Anterior cingulate cortex (tissue), 58 donors: Measurements from ENCODE around the gene OTUD3.
"Not testable (repeated sequence)": the region's sequence is repeated elsewhere in the genome, so short reads cannot be mapped to it uniquely, and the experiment has no call there.

Experiments
- DNase-seq, 58 donors: peaks; one replicate each; lab custom pipeline; 2025; lab: John Stamatoyannopoulos, UW

OTUD3 gene

DNA sequence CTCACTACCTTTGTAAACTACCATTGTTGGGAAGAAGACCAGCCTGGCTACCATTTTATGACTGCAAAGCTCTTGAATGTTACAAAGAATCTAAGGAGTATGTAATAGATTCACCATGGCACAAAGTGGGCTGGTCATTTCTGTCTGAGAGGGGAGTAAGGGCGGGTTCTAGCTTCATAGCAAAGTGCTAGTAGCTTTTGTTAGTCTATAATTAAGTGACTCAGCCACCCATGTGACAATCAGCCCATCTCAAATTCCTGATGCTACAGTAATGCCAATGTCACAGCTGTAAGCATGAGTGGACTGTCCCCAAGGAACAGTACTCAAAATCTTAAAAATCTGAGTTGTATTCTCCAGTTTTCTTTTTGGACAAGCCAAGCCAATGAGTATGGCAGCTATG is 15.4 kb upstream of the OTUD3 start:
- DNase-seq: no peak

DNA sequence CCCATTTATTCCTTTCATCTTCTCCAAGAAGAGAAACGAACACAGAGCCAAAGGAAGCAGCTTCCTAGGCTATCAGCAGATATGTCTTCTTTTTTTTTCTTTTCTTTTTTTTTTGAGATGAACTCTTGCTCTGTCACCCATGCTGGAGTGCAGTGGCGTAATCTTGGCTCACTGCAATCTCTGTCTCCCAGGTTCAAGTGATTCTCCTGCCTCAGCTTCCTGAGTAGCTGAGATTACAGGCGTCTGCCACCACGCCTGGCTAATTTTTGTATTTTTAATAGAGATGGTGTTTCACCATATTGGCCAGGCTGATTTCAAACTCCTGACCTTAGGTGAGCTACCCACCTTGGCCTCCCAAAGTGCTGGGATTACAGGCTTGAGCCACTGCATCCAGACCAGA is 13.6 kb upstream of the OTUD3 start:
- DNase-seq: not testable (repeated sequence)

DNA sequence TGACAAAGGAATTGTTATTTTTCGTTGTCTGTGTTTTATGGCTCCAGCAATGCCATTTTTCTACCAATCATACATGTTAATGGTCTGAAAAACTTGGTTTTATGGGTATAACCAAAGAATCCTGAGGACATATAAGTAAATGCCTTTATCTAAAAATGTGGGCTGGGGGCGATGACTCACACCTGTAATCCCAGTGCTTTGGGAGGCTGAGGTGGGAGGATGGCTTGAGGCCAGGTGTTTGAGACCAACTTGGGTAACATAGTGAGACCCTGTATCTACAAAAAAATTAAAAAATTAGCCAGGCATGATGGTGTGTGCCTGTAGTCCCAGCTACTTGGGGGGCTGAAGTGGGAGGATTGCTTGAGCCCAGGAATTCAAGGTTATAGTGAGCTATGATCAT is 12.7 kb upstream of the OTUD3 start:
- DNase-seq: not testable (repeated sequence)

DNA sequence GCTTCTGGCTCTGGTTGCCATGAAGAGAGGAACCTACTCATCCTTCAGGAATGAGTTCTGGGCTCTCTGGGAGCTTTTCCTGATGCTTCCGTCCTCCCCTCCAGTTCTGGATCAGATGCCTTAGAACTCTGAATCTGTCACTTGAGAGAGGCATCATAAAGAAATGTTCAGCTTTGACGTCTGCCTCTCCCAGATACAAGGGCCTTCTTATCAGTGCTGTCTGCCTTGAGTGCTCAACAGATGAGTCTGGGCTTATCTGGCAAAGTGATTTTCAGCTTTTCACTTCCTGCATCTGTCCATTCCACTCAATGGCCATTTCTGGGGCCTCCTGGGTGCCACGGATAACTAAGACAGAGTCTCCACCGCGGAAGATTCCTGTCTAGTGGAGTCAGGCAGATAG is 12.3 kb upstream of the OTUD3 start:
- no peak for DNase-seq

DNA sequence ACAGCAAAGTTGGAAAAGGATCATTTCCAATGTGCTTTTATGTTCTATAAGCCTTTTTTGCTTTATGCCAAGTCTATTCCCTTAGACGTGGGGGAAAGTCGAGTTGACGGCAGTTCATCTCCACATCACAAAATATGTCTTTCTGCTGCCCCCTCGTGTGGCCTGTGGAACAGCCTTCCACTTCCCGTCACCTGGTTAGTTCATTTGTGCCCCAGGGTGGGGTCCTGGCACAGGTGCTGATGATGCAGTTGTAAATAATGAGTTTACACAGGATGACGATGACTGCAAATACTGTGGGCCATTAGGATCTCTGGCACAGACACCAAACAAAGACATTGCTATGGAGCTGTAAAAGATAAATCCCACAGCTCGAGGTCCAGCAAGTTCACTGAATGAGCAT is 10.0 kb upstream of the OTUD3 start:
- DNase-seq: no peak

DNA sequence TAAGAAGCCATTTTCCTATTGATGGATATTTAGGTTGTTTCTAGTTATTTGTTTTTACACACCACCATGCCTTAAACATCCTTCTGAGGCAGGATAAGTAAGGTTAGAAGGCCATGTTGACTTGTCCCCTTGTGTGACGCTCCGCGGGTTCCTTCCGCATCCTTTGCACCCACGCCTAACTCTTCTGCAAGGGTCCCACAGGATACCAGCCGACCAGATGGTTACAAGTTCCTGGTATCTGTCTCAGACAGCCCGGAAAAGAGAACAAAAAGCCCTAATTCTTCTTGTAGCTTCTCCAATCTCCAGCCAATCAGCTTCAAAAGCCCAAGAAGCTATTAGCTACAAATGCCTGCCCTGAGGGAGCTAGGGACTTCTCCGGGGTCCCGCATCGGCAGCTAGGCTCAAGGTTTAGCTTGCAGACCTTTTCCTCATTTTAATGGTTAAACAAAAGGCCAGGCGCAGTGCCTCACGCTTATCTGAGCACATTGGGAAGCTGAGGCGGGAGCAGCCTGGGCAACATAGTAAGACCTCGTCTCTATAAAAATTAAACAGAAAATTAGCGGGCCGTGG is 4.9 kb upstream of the OTUD3 start:
- no peak for DNase-seq

DNA sequence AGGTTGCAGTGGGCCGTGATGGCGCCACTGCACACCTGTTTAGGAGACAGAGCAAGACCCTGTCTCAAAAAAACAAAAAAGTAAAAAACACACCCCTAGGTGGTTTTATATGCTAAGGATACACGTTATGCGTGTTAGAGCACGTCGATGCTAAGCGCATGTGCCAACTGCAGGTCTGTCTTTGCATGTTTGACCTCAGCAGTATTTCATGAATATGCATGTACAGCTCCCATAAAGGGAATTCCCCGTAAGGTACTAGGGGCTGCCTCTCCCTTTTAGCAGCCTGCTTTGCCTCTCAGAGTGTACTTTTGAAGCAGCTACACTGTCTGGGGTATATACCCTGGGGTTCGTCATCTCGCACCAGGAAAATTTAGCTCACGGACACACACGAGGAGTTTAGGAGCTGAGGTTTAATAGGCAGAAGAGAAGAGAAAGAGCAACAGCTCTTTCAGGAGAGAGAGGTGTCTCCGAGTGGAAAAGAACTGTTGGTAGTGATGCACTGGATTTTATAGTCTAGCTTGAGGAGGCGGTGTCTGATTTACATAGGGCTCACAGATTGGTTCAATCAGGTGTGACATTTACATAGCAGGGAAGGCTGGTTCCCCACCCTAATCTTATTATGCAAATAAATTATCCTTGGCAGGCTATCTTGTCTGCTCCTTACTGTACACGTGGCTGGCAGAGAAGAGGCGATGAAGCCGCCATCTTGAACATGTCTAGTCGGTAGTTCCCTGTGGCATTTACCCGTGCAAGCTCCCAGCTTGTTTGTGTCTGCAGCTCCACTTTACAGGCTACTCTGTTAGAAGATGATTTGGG is 4.2 kb upstream of the OTUD3 start:
- DNase-seq: peak in 1 of 58 donors; percentile 40

DNA sequence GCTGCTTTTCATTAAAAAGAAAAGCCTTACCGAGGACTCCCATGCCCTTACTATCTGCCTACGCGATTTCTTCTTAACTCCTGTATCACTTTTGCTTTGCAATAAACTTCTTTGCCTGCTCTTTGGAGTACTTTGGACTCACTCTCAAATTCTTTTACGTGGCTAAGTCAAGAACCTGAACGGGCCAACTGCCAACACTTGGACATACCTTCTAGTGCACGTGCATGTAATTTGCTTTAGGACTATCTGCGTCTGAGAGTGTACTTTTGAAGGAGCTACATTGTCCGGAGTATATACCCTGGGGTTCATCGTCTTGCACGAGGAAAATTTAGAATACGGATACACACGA is 3.6 kb upstream of the OTUD3 start:
- no peak for DNase-seq

DNA sequence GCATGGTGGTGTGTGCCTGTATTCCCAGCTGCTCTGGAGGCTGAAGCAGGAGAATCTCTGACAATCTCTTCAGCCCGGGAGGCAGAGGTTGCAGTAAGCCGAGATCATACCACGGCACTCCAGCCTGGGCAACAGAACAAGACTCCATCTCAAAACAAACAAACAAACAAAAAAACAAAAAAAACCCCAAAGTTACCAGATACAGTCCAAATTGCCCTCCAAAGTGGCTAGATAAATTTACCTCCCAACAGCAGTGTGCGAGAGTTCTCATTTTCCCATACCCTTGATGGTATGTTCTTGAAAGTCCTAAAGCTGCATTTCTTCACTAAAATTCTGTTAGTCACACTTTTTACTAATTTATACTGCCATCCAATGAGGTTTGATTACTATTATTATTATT is 3.0 kb upstream of the OTUD3 start:
- no peak for DNase-seq

DNA sequence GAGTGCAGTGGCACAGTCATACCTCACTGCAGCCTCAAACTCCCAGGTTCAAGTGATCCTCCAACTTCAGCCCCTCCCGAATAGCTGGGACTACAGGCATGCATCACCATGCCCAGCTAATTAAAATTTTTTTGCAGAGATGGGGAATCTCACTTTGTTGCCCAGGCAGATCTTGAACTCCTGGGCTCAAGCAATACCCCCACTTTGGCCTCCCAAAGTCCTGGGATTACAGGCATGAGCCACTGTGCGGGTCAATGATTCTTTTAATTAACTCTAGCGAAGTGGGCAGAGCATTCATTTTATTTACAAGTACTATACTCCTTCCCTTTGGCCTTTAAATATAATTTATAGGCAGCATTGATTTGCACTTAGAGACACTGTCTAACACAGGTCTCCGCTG is 2.5 kb upstream of the OTUD3 start:
- no peak for DNase-seq

DNA sequence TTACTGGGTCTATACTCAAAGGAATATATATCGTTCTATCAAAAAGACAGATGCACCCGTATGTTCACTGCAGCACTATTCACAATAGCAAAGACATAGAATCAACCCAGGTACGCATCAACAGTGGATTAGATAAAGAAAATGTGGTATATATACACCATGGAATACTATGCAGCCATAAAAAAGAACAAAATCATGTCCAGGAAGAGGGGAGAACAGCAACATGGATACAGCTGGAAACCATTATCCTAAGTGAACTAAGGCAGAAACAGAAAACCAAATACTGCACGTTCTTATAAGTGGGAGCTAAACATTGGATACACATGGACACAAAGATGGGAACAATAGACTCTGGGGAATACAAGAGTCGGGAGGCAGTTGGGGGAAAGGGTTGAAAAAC is 1.4 kb upstream of the OTUD3 start:
- DNase-seq: not testable (repeated sequence)

DNA sequence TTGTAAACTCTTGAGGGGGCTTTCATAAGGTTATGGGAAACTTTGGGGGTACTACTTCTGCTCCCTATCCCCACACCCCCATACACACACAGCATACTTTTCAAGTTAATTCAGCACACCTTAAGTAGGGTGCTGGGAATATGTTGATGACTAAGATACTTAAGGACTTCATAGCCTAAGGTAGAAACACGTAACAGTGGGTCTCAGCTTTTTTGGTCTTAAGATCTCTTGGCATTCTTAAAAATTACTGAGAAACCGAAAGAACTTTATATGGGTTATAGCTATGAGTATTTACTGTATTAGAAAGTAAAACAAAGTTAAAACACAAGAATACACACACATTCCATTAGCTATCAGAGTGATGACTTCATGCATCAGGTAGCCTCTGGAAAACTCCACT is 2.1 kb downstream of the OTUD3 start:
- no peak for DNase-seq

DNA sequence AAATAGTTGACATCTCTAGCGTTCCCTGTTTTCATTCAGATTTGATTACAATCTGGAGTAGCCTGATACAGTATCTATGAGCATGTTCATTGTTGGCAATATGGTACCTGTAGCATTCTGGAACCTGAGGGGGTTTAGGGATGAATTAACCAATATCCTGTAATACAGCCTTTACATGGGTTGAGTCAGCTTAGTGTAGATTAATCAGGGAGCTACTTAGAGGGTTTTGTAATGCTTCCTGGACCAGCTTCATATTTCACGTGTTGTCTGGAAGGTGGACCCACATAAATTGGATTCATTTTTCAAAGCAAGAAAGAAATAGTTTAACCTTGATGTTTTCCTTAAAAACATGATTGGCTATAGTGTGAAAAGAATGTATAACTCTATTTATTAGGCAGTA is 3.6 kb downstream of the OTUD3 start:
- no peak for DNase-seq

DNA sequence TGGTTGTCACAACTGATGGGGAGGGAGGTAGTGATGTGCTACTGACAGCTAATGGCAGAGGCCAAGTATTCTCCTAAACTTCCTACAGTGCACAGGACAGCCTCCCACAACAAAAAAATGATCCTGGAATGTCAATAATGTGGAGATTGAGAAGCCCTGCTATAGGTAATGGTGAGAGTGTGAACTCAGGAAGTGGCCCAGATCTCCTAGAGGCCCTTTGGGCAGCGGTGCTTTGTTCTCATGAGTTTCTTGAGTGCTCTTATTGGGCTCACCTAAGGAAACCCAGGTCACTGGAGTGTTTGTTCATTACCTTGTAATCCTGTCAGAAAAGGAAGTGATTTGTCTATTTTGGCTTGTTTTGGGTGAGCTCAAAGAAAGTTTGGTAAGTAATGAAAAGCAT is 5.9 kb downstream of the OTUD3 start:
- no peak for DNase-seq

DNA sequence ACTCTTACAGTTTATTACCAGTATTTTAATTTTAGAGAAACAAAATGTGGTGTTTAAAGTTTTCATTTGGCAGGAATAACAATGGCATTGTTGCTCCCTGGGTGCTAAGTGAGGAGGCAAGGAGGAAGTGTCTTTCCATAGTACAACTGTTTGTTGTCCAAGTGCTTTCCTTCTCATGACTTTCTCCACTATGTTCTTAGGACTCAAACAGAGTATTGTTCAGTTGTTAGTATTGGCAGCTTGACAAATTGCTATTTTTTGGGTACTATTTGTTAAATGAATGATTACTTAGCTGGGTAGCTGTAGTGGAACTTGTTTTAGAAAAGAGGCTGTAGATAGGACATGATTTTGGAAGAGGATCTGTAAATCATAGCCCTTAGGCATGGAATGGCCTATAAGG is 7.5 kb downstream of the OTUD3 start:
- no peak for DNase-seq

DNA sequence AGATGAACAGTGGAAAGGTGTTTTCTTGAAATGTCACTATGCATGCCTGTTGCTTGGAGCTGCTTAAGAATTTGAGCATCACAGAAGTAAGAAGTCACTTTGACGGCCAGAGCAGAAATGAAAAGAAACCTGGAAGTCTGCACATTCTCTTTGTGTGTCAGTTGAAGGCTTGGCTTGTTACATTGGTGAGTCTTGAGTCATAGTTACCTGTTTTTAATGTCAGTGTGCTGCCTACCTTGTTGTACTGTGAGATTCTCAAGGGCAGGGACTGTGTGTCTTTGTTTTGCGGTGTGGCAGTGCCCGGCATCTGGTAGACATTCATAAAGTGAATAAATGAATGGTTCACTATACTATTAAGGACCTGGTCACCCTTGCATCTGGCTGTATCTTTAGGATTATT is 9.9 kb downstream of the OTUD3 start:
- DNase-seq: no peak

DNA sequence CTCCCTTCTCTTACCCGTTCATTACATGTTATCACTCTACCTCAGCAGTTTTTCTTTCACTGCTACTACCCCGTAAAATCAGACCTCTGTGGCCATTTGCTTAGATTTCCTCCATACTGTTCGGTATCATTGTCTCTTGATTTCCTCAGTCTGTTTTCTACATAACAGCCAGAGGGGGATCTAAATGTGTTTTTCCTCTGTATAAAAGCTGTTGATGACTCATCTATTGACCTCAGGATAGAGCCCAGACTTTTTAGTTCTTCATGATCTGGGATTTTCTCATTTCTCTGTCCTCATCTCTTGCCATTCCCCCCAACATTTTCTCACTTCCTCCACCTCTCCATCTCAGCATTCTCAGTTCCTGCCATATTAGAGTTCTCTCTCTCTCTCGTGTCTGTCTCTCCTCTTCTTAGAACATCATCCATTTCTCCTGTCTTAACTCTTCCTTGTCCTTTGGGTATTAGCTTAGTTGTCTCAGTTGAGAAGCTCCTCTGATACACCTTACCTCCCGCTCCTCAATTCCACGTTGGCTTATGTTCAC is 10.5 kb downstream of the OTUD3 start:
- DNase-seq: no peak

DNA sequence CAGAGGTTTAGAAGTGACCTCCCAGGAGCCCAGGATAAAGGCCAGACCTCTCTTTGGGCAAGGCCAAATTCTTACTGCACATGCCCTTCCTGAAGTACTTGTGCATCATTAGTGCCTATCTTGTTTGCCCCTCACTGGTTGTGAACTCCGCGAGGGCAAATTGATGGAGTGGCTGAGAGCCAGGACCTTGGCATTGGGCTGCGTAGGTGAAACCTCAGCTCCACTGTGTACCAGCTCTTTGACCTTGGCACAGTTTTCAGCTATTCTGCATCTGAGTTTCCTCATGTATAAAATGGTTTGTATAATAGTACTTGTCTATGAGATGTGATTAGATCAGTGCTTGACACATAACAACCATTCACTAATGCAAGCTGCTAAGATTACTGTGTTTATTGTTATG is 11.5 kb downstream of the OTUD3 start:
- DNase-seq: no peak

DNA sequence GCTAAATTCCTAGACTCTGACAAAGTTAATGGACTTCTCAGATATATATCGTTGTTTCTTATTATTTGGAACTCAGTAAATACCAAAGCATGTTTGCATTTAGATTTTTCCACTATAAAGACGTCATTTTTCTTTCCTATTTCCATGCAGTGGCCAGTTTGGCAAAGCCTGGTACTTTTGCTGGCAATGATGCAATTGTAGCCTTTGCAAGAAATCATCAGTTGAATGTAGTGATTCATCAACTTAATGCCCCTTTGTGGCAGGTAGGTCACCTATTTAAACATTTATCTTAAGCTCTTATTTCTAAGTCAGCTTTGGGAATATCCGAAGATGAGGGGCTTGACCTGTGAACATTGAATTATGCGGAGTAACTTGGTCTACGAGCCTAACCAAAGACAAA is 12.0 kb downstream of the OTUD3 start:
- DNase-seq: no peak

DNA sequence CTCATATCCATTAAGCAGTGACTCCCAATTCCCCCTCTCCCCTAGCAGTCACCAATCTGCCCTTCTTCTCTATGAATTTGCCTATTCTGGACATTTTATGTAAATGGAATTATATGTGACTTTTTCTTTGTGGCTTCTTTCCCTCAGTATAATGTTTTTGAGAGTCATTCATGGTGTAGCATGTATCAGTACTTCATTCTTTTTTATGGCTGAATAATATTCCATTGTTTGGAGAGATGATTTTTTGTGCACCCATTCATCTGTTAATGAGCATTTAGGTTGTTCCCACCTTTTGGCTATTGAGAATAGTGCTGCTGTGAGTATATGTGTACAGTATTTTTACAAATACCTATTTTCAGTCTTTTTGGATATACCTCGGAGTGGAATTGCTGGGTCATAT is 19.5 kb downstream of the OTUD3 start:
- DNase-seq: no peak

DNA sequence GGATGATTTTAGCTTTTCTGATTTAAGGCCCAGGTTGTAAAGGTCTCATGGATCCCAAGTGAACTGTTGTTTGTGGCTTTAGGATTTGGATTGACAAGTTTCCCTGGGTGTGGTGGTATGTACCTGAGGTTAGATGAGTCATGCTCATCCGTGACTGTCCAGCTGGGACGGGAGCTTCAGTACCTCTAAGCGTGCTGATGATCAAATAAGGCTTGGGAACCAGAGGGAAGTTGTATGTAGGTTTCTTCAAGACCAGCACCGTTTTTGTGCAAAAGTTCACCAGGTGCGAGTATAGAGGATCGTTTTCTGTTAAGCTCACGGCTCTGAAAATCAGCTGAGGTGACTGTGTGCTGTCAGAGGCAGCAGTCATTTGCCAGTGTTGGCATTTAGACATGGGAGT is 21.4 kb downstream of the OTUD3 start:
- no peak for DNase-seq

DNA sequence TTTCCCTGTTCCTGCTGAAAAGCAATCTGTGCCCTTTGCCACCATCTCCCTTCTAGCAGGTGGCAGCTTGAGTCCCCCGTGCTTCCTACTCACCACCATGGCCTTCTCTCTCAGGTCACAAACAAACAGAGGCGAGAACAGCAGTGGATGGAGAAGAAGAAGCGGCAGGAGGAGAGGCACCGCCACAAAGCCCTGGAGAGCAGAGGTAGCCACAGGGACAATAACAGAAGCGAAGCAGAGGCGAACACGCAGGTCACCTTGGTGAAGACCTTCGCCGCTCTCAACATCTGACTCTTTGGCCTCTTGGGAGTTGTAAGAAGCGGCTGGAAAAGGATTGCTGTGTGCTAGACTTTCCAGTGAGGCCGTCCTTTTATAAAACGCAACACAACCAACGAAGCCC is 25.3 kb downstream of the OTUD3 start:
- no peak for DNase-seq
